GM12878 (cell line): ENCODE data around the gene HIVEP3. TPM values are rescaled to one million over a fixed set of nuclear protein-coding genes. Genes with fewer than 3 reads are reported as not detected.

Experiments used
- ATAC-seq: fragments of 200-7000 bp; cut with Tn5 transposase; 3 replicates; pipeline ENCODE4 v1.9.1; 2020; ENCODE audit warnings: mild to moderate bottlenecking, moderate library complexity
- BruUV-seq: library from RNA; stranded (reverse); fragments of 400-500 nt; replicated peaks from 2 replicates; lab custom pipeline; 2021; lab: Mats Ljungman, UMichigan
- CTCF ChIA-PET: fragments of 300-600 bp; sonication (Branson Sonifier 250); formaldehyde crosslinking; extraction: SDS; loops from one replicate; lab custom pipeline; 2021; ENCODE audit warnings: inconsistent platforms; lab: Yijun Ruan, JAX
- POLR2A ChIA-PET: fragments of 350-600 bp; formaldehyde crosslinking; extraction: SDS; loops from one replicate; lab custom pipeline; 2021; ENCODE audit warnings: inconsistent platforms; lab: Charles Lee
- RAD21 ChIA-PET: fragments of 300-600 bp; sonication (Branson Sonifier 250); formaldehyde crosslinking; loops from one replicate; lab custom pipeline; 2023; ENCODE audit warnings: antibody characterized with exemption; ENCODE audit not compliant: unreplicated experiment; lab: Charles Lee
- SMC1A ChIA-PET: fragments of 300-600 bp; sonication (Branson Sonifier 250); formaldehyde crosslinking; loops from one replicate; lab custom pipeline; 2023; ENCODE audit not compliant: unreplicated experiment, uncharacterized antibody; lab: Charles Lee
- DNase-seq: peaks from one replicate; pipeline ENCODE4 v3.0.0-alpha.2; 2011; ENCODE audit warnings: low read depth, low spot score
- FAIRE-seq: peaks from 3 replicates; lab custom pipeline; 2011; peaks lifted over from hg19 to GRCh38; lab: Jason Lieb, UNC
- H2AFZ ChIP-seq: 2 replicates; pipeline ENCODE4 v1.6.0; 2011; ENCODE audit warnings: low read depth, low read length, control low read depth; ENCODE audit not compliant: control insufficient read depth
- H3K27ac ChIP-seq: 2 replicates; pipeline ENCODE4 v1.5.1; 2011; ENCODE audit warnings: control low read depth; ENCODE audit not compliant: control insufficient read depth, insufficient read depth
- H3K27me3 ChIP-seq, 2 experiments: replicated peaks in 1 of 2; 2 replicates each; pipeline versions ENCODE4 v1.6.0 to v1.6.1; 2011; ENCODE audit warnings: low read length in 1 of 2; ENCODE audit not compliant: control insufficient read depth in 2 of 2, insufficient read depth in 2 of 2
- H3K36me3 ChIP-seq, 2 experiments: 2 replicates each; pipeline ENCODE4 v1.5.1; 2011; ENCODE audit warnings: low read length in 1 of 2; ENCODE audit not compliant: control insufficient read depth in 2 of 2, insufficient read depth in 2 of 2
- H3K4me1 ChIP-seq: 2 replicates; pipeline ENCODE4 v1.6.1; 2011; ENCODE audit warnings: mild to moderate bottlenecking, low read length, moderate library complexity, mixed read lengths; ENCODE audit not compliant: control insufficient read depth, insufficient read depth
- H3K4me2 ChIP-seq: 2 replicates; pipeline ENCODE4 v1.6.0; 2011; ENCODE audit warnings: control low read depth; ENCODE audit not compliant: control insufficient read depth, insufficient read depth
- H3K4me3 ChIP-seq: fragments of 200-600 bp; sonication (generic); 2 replicates; pipeline ENCODE4 v1.5.1; 2016
- H3K79me2 ChIP-seq: 2 replicates; pipeline ENCODE4 v1.6.0; 2011; ENCODE audit warnings: low read length; ENCODE audit not compliant: control insufficient read depth, insufficient read depth
- H3K9ac ChIP-seq: 2 replicates; pipeline ENCODE4 v1.8.0; 2011; ENCODE audit warnings: low read length, control low read depth, mixed read lengths; ENCODE audit not compliant: control insufficient read depth, insufficient read depth
- H3K9me3 ChIP-seq: replicated peaks from 3 replicates; pipeline ENCODE4 v1.5.1; 2011; ENCODE audit warnings: mild to moderate bottlenecking, low read length; ENCODE audit not compliant: control insufficient read depth, insufficient read depth
- H4K20me1 ChIP-seq: 2 replicates; pipeline ENCODE4 v1.6.0; 2011; ENCODE audit not compliant: control insufficient read depth, insufficient read depth
- BACH1 ChIP-seq: fragments of 450-650 bp; IDR thresholded peaks from 2 replicates; pipeline ENCODE4 v1.6.1; 2017; ENCODE audit warnings: mild to moderate bottlenecking, borderline replicate concordance
- IKZF1 ChIP-seq: fragments of 450-650 bp; conservative IDR thresholded peaks from 2 replicates; pipeline ENCODE4 v1.6.1; 2017; ENCODE audit warnings: antibody characterized with exemption, mild to moderate bottlenecking
- KAT2A ChIP-seq: conservative IDR thresholded peaks from 2 replicates; pipeline ENCODE4 v1.6.1; 2011; ENCODE audit warnings: low read depth, low read length; ENCODE audit not compliant: control insufficient read depth
- NFYB ChIP-seq: IDR thresholded peaks from 2 replicates; pipeline ENCODE4 v1.6.1; 2011; ENCODE audit warnings: low read depth, mild to moderate bottlenecking, low read length, improper control_type of control experiment, moderate library complexity; ENCODE audit not compliant: insufficient read depth
- NR2F1 ChIP-seq: fragments of 450-650 bp; conservative IDR thresholded peaks from 2 replicates; pipeline ENCODE4 v1.6.1; 2017; ENCODE audit warnings: mild to moderate bottlenecking
- PML ChIP-seq: IDR thresholded peaks from 2 replicates; pipeline ENCODE4 v1.6.1; 2012; ENCODE audit warnings: low read length, inconsistent platforms
- POU2F2 ChIP-seq: IDR thresholded peaks from 3 replicates; pipeline ENCODE4 v1.6.1; 2011; ENCODE audit warnings: low read depth, mild to moderate bottlenecking, low read length, borderline replicate concordance
- STAT1 ChIP-seq: fragments of 450-650 bp; conservative IDR thresholded peaks from 2 replicates; pipeline ENCODE4 v1.6.1; 2014; ENCODE audit warnings: antibody characterized with exemption, mild to moderate bottlenecking
- WGBS: methylation state at CpG from one replicate; pipeline ENCODE4 v1.1.6; 2016; ENCODE audit warnings: low lambda C conversion rate; ENCODE audit not compliant: insufficient replicate concordance, insufficient coverage; ENCODE audit errors: missing lambda C conversion rate; 5-methylcytosine and 5-hydroxymethylcytosine counted together
- in situ Hi-C: fragments of 300-500 bp; cut with MboI; formaldehyde crosslinking; loops from 9 replicates; pipeline ENCODE4 v1.14.3; 2018; ENCODE audit warnings: mixed read lengths
- intact Hi-C: fragments of 100-400 bp; cut with micrococcal nuclease; formaldehyde crosslinking; loops from one replicate; pipeline ENCODE4 v1.14.2; 2022; ENCODE audit not compliant: unreplicated experiment
- polyA plus RNA-seq, 11 experiments: library from polyadenylated mRNA; depleted of rRNA in 4 of 11; unstranded in 6 of 11; stranded (reverse) in 5 of 11; fragments of >200 nt; fragmentation: Nextera tagmentation in 4 of 11; fragmentation: Illumina TruSeq in 1 of 11; extraction: Ambion mirVana in 4 of 11; extraction: Trizol in 1 of 11; gene quantifications; 1 replicate in 1 of 11; 2 replicates in 10 of 11; pipeline versions ENCODE4 v1.2.1 to v1.2.3, GENCODE V29; 2011 to 2016; ENCODE audit warnings: inconsistent platforms in 2 of 11, missing spikeins in 2 of 11, low read depth in 1 of 11
- total RNA-seq, 4 experiments: library from RNA; depleted of rRNA in 3 of 4; stranded (reverse); fragments of >200 nt in 3 of 4; fragmentation: Illumina TruSeq in 1 of 4; extraction: Trizol in 1 of 4; gene quantifications; 2 replicates each; pipeline versions ENCODE4 v1.2.1 to v1.2.3, GENCODE V29; 2013 to 2021
- TF ChIP-seq, protein P1 (sequence below): IDR thresholded peaks from 2 replicates; pipeline ENCODE4 v1.6.1; 2011; ENCODE audit warnings: low read depth, mild to moderate bottlenecking, low read length, moderate library complexity, borderline replicate concordance; ENCODE audit errors: extremely low read depth

Gene HIVEP3
- total and polyA plus RNA-seq, 10 of the 15 experiments (the other 5 are each of a cell fraction or from before 2014, with no cell fraction given), result 1.8 to 13.6 (median 3.8) TPM

GRCh38 chr1:41632781-41633575, 285.7 kb downstream of the HIVEP3 start:
- WGBS, result 88% methylated on average over 14 of the region's 14 CpGs
- ATAC-seq, result no peak
- no peak for TF ChIP-seq POU2F2
- TF ChIP-seq BACH1, result no peak
- TF ChIP-seq NFYB, result no peak
- no peak for TF ChIP-seq PML
- TF ChIP-seq, protein P1, sequence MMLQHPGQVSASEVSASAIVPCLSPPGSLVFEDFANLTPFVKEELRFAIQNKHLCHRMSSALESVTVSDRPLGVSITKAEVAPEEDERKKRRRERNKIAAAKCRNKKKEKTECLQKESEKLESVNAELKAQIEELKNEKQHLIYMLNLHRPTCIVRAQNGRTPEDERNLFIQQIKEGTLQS, result no peak
- TF ChIP-seq KAT2A, result no peak
- no peak for TF ChIP-seq NR2F1
- no peak for TF ChIP-seq STAT1
- no peak for TF ChIP-seq IKZF1
- no peaks in the 10 kb centered on the region for H4K20me1 ChIP-seq
- intact Hi-C loops (no loop called here), in situ Hi-C loops (no loop called here)
- H3K27ac ChIP-seq, result no peak overlapping the region
- H3K4me1 ChIP-seq, result peaks cover 8% of the 10 kb centered on the region
- RAD21 ChIA-PET, result interaction anchor here (1.1 kb wide), 1 partner anchor 9 kb away, joined by 3 read pairs; no protein-coding TSS in a partner anchor
- DNase-seq, result no peak
- peaks cover 2% of the 10 kb centered on the region; the same call in 1 of the 2 replicates for H3K79me2 ChIP-seq
- POLR2A ChIA-PET, result interaction anchor here (0.6 to 2.2 kb wide), 2 partner anchors 21 to 35 kb away, joined by 3 to 5 read pairs; no protein-coding TSS in a partner anchor
- CTCF ChIA-PET, result interaction anchor here (1.6 kb wide), 1 partner anchor 10 kb away, joined by 5 read pairs; no protein-coding TSS in a partner anchor
- H3K9me3 ChIP-seq, result no peaks in the 10 kb centered on the region
- FAIRE-seq, result no peak
- no peaks in the 10 kb centered on the region for H3K27me3 ChIP-seq
- no TSS peak for BruUV-seq
- H3K9ac ChIP-seq, result no peak overlapping the region
- H3K4me2 ChIP-seq, result no peak overlapping the region
- SMC1A ChIA-PET, result interaction anchor here (0.9 to 2.5 kb wide), 2 partner anchors 9 to 25 kb away, joined by 3 to 7 read pairs; no protein-coding TSS in a partner anchor
- no peak overlapping the region for H3K4me3 ChIP-seq
- H3K36me3 ChIP-seq, result no peaks in the 10 kb centered on the region
- no peak overlapping the region for H2AFZ ChIP-seq
